PC-9 (cell line): Measurements from ENCODE around the gene FGF7. TPM values are rescaled to one million over a fixed set of nuclear protein-coding genes. Genes with fewer than 3 reads are reported as not detected.

Source experiments
- BruUV-seq: library from RNA; stranded (reverse); fragments of 400-500 nt; replicated peaks from 2 replicates; lab custom pipeline; 2021; lab: Mats Ljungman, UMichigan
- CTCF ChIA-PET: fragments of 300-600 bp; sonication (Branson Sonifier 250); formaldehyde crosslinking; loops from one replicate; lab custom pipeline; 2022; ENCODE audit warnings: antibody characterized with exemption; lab: Charles Lee
- POLR2A ChIA-PET: fragments of 300-600 bp; sonication (Branson Sonifier 250); formaldehyde crosslinking; loops from one replicate; lab custom pipeline; 2022; ENCODE audit warnings: antibody characterized with exemption; ENCODE audit not compliant: unreplicated experiment; lab: Charles Lee
- DNase-seq, 2 experiments: peaks; one replicate each; pipeline versions ENCODE4 v3.0.0 to v3.0.0-alpha.2; 2015 to 2022; ENCODE audit warnings: mixed read lengths in 1 of 2
- H2AFZ ChIP-seq: fragments of 200-600 bp; sonication (generic); 2 replicates; pipeline ENCODE4 v1.8.1; 2017; ENCODE audit warnings: antibody characterized with exemption
- H3F3A ChIP-seq: fragments of 200-600 bp; sonication (generic); 2 replicates; pipeline ENCODE4 v1.8.1; 2017; ENCODE audit warnings: antibody characterized with exemption, mild to moderate bottlenecking, low read depth; ENCODE audit not compliant: insufficient read depth
- H3K27ac ChIP-seq: fragments of 200-600 bp; sonication (generic); 2 replicates; pipeline ENCODE4 v1.6.1; 2016; ENCODE audit warnings: mixed run types
- H3K27me3 ChIP-seq: fragments of 200-600 bp; sonication (generic); 2 replicates; pipeline ENCODE4 v1.6.1; 2016; ENCODE audit warnings: low read depth, mixed run types; ENCODE audit not compliant: insufficient read depth
- H3K36me3 ChIP-seq: fragments of 200-600 bp; sonication (generic); 2 replicates; pipeline ENCODE4 v1.6.1; 2016; ENCODE audit warnings: low read depth, mixed run types
- H3K4me1 ChIP-seq: fragments of 200-600 bp; sonication (generic); replicated peaks from 2 replicates; pipeline ENCODE4 v1.6.1; 2016; ENCODE audit warnings: mixed run types; ENCODE audit not compliant: insufficient read depth
- H3K4me2 ChIP-seq: fragments of 200-600 bp; sonication (generic); 2 replicates; pipeline ENCODE4 v1.6.1; 2017; ENCODE audit warnings: mixed run types
- H3K4me3 ChIP-seq: fragments of 200-600 bp; sonication (generic); 2 replicates; pipeline ENCODE4 v1.6.1; 2016; ENCODE audit warnings: mixed run types
- H3K79me2 ChIP-seq: fragments of 200-600 bp; sonication (generic); 2 replicates; pipeline ENCODE4 v1.6.1; 2017; ENCODE audit warnings: low read depth, mixed run types
- H3K9me2 ChIP-seq: fragments of 200-600 bp; sonication (generic); 2 replicates; pipeline ENCODE4 v1.8.1; 2017; ENCODE audit warnings: mild to moderate bottlenecking; ENCODE audit not compliant: insufficient read depth
- H3K9me3 ChIP-seq: fragments of 200-600 bp; sonication (generic); 2 replicates; pipeline ENCODE4 v1.8.1; 2016; ENCODE audit warnings: low read depth; ENCODE audit not compliant: insufficient read depth
- H4K20me1 ChIP-seq: fragments of 200-600 bp; sonication (generic); 2 replicates; pipeline ENCODE4 v1.8.1; 2017; ENCODE audit not compliant: insufficient read depth
- CTCF ChIP-seq: fragments of 200-600 bp; sonication (generic); conservative IDR thresholded peaks from 2 replicates; pipeline ENCODE4 v1.6.1; 2017; ENCODE audit warnings: mixed run types, antibody characterized with exemption, mild to moderate bottlenecking, moderate library complexity
- EZH2 ChIP-seq: fragments of 200-600 bp; sonication (generic); IDR thresholded peaks from 2 replicates; pipeline ENCODE4 v1.8.0; 2017; ENCODE audit warnings: antibody characterized with exemption, low read depth
- intact Hi-C: fragments of 100-400 bp; cut with micrococcal nuclease; formaldehyde crosslinking; loops from one replicate; pipeline ENCODE4 v1.10.0; 2022; ENCODE audit not compliant: unreplicated experiment
- total RNA-seq: library from RNA; stranded (reverse); gene quantifications from 2 replicates; pipeline ENCODE4 v1.2.3, GENCODE V29; 2021

The FGF7 gene
- total RNA-seq, 1 experiment from 2014 or later = not detected

- Histone ChIP-seq H3K9me3 (no peaks in the 10 kb centered on the region), H3K4me2 (no peak overlapping the region), H3K9me2 (no peaks in the 10 kb centered on the region), H2AFZ (no peak overlapping the region), H3K79me2 (no peaks in the 10 kb centered on the region), H4K20me1 (no peaks in the 10 kb centered on the region), H3K36me3 (no peaks in the 10 kb centered on the region), H3K4me3 (no peak overlapping the region), H3K4me1 (no peaks in the 10 kb centered on the region), H3F3A (no peaks in the 10 kb centered on the region), H3K27me3 (peaks cover 7% of the 10 kb centered on the region; the same call in 1 of the 2 replicates), H3K27ac (no peak overlapping the region)
- no peak for DNase-seq
- intact Hi-C loops = no loop called here
- no peak for TF ChIP-seq EZH2
- TF ChIP-seq CTCF = no peak
- BruUV-seq = no TSS peak
- POLR2A ChIA-PET = no interaction called here
- CTCF ChIA-PET = no interaction called here
These were observed 16.5 kb upstream of the FGF7 start for GRCh38 chr15:49406352-49407118.

GRCh38 chr15:49410641-49411040 lies 12.4 kb upstream of the FGF7 start:
- H3K79me2 ChIP-seq = no peaks in the 10 kb centered on the region
- no peak for TF ChIP-seq CTCF
- no peak for TF ChIP-seq EZH2
- no peaks in the 10 kb centered on the region for H3K9me2 ChIP-seq
- H3F3A ChIP-seq = no peaks in the 10 kb centered on the region
- H3K9me3 ChIP-seq = no peaks in the 10 kb centered on the region
- H3K27me3 ChIP-seq = no peaks in the 10 kb centered on the region
- no peak overlapping the region for H3K27ac ChIP-seq
- intact Hi-C loops = no loop called here
- no peak overlapping the region for H2AFZ ChIP-seq
- H3K4me2 ChIP-seq = no peak overlapping the region
- DNase-seq = no peak
- no peaks in the 10 kb centered on the region for H4K20me1 ChIP-seq
- CTCF ChIA-PET = no interaction called here
- H3K36me3 ChIP-seq = no peaks in the 10 kb centered on the region
- 0 out of 2 replicates have a peak, but pooled peaks cover 5% of the 10 kb centered on the region for H3K4me1 ChIP-seq
- no peak overlapping the region for H3K4me3 ChIP-seq
- no TSS peak for BruUV-seq
- POLR2A ChIA-PET = no interaction called here

- intact Hi-C loops = no loop called here
- Histone ChIP-seq H3K9me3 (no peaks in the 10 kb centered on the region), H4K20me1 (no peaks in the 10 kb centered on the region), H3K4me2 (no peak overlapping the region), H3K79me2 (no peaks in the 10 kb centered on the region), H3K27me3 (no peaks in the 10 kb centered on the region), H3K9me2 (no peaks in the 10 kb centered on the region), H3F3A (no peaks in the 10 kb centered on the region), H3K36me3 (no peaks in the 10 kb centered on the region), H2AFZ (no peak overlapping the region), H3K4me1 (0 out of 2 replicates have a peak, but pooled peaks cover 10% of the 10 kb centered on the region), H3K27ac (no peak overlapping the region), H3K4me3 (no peak overlapping the region)
- ChIA-PET CTCF (no interaction called here), POLR2A (no interaction called here)
- BruUV-seq = no TSS peak
- no peak for DNase-seq
- TF ChIP-seq CTCF (no peak), EZH2 (no peak)
These were observed 10.2 kb upstream of the FGF7 start for GRCh38 chr15:49412797-49413196.
